ENCODE measurements around the gene CFAP45. TPM values are rescaled to one million over a fixed set of nuclear protein-coding genes. Genes with fewer than 3 reads are reported as not detected.

The CFAP45 gene
- total and polyA plus RNA-seq, 2 of the 8 experiments (the other 6 are each of a cell fraction or from before 2014, with no cell fraction given), result 0.05 TPM; not detected in 1

GRCh38 chr1:159924025-159924790, 24.2 kb upstream of the CFAP45 start:
- Histone ChIP-seq H2AFZ (ENCODE audit: low read length) (no peak overlapping the region), H3K18ac (ENCODE audit: extremely low read depth, low read length) (peak overlapping the region; percentile 71; the same call in 1 of the 2 replicates)
- POLR2A ChIA-PET (ENCODE audit: partially characterized antibody), result interaction anchor here (0.8 to 3.7 kb wide), 10 partner anchors 9 to 28 kb away, joined by 3 to 14 read pairs (median 4); partner anchors contain the start of genes CFAP45 and IGSF9
- TF ChIP-seq CTBP2 (IDR thresholded peaks at IDR 0.05; ENCODE audit: borderline replicate concordance, insufficient read depth, insufficient read length, low read length) (no peak), TCF12 (IDR thresholded peaks at IDR 0.05; ENCODE audit: low read depth, low read length) (no peak), EP300 (IDR thresholded peaks at IDR 0.05; ENCODE audit: borderline replicate concordance in 1 of 2, low read depth in 2 of 2, low read length in 2 of 2) (no peak), NANOG (IDR thresholded peaks at IDR 0.05; ENCODE audit: insufficient read depth, low read depth, low read length, poor library complexity, severe bottlenecking) (no peak)
- TF ChIP-seq, protein P1, sequence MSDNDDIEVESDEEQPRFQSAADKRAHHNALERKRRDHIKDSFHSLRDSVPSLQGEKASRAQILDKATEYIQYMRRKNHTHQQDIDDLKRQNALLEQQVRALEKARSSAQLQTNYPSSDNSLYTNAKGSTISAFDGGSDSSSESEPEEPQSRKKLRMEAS (IDR thresholded peaks at IDR 0.05), result no peak
- TF ChIP-seq, protein P2, sequence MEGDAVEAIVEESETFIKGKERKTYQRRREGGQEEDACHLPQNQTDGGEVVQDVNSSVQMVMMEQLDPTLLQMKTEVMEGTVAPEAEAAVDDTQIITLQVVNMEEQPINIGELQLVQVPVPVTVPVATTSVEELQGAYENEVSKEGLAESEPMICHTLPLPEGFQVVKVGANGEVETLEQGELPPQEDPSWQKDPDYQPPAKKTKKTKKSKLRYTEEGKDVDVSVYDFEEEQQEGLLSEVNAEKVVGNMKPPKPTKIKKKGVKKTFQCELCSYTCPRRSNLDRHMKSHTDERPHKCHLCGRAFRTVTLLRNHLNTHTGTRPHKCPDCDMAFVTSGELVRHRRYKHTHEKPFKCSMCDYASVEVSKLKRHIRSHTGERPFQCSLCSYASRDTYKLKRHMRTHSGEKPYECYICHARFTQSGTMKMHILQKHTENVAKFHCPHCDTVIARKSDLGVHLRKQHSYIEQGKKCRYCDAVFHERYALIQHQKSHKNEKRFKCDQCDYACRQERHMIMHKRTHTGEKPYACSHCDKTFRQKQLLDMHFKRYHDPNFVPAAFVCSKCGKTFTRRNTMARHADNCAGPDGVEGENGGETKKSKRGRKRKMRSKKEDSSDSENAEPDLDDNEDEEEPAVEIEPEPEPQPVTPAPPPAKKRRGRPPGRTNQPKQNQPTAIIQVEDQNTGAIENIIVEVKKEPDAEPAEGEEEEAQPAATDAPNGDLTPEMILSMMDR (IDR thresholded peaks at IDR 0.05; ENCODE audit: control extremely low read depth in 1 of 3, insufficient read depth in 1 of 3, low read depth in 1 of 3, low read length in 3 of 3), result no peak

More at GRCh38 chr1:159924025-159924790, 24.2 kb upstream of the CFAP45 start:
- Histone ChIP-seq H3K36me3 (ENCODE audit: control insufficient read depth in 2 of 4, insufficient read depth in 4 of 4, low read length in 3 of 4) (peaks cover 0 to 16% (median 8%) of the 10 kb centered on the region in 4 experiments; a peak in 4 of 8 replicates), H4K20me1 (replicated peaks in 1 of 2; ENCODE audit: control insufficient read depth in 1 of 2, insufficient read depth in 2 of 2, low read length in 2 of 2) (peaks cover 0 to 3% of the 10 kb centered on the region in 2 experiments), H3K56ac (replicated peaks; ENCODE audit: insufficient read length, low read depth, low read length) (no peak overlapping the region), H2BK20ac (ENCODE audit: low read length) (0 out of 2 replicates have a peak overlapping the region, but pooled peaks have one; percentile 6), H3K79me1 (ENCODE audit: low read depth, low read length) (peaks cover 3% of the 10 kb centered on the region), H2BK12ac (ENCODE audit: low read depth, low read length) (0 out of 2 replicates have a peak overlapping the region, but pooled peaks have one; percentile 72), H2BK120ac (replicated peaks; ENCODE audit: low read depth, low read length) (no peak overlapping the region), H4K5ac (ENCODE audit: insufficient read length, low read depth, low read length) (no peak overlapping the region), H3K23ac (ENCODE audit: insufficient read length) (no peak overlapping the region), H3K4me2 (ENCODE audit: insufficient read depth in 1 of 2, low read depth in 2 of 2, low read length in 2 of 2) (peak overlapping the region; percentile 79 to 92), H3K9me3 (ENCODE audit: insufficient read depth in 2 of 2, low read depth in 1 of 2, low read length in 1 of 2) (no peaks in the 10 kb centered on the region), H2BK5ac (ENCODE audit: low read depth, low read length) (0 out of 2 replicates have a peak overlapping the region, but pooled peaks have one; percentile 41), H3K4ac (replicated peaks; ENCODE audit: insufficient read length, low read depth, low read length) (peak overlapping the region; percentile 70), H4K8ac (ENCODE audit: extremely low read depth, insufficient read depth, low read length) (peak overlapping the region; percentile 73), H3K9ac (replicated peaks in 1 of 4; ENCODE audit: extremely low read depth in 1 of 4, low read depth in 3 of 4, low read length in 3 of 4) (peak overlapping the region in 1 of 4 experiments; percentile 5; a peak in 3 of 7 replicates), H3K14ac (ENCODE audit: insufficient read length) (no peak overlapping the region), H3K4me3 (ENCODE audit: extremely low read depth in 1 of 4, insufficient read depth in 2 of 4, low read depth in 3 of 4, low read length in 4 of 4) (peak overlapping the region; percentile 55 to 63 (median 59)), H3K23me2 (ENCODE audit: low read depth, low read length) (peaks cover 17% of the 10 kb centered on the region; the same call in 1 of the 2 replicates), H3K79me2 (ENCODE audit: control insufficient read depth in 1 of 2, insufficient read depth in 2 of 2, low read length in 2 of 2) (peaks cover 0 to 12% of the 10 kb centered on the region in 2 experiments; a peak in 2 of 4 replicates), H2BK15ac (ENCODE audit: low read length) (peak overlapping the region; percentile 72; the same call in 1 of the 2 replicates), H3K27me3 (replicated peaks in 1 of 4; ENCODE audit: control insufficient read depth in 3 of 4, extremely low read depth in 1 of 4, insufficient read depth in 3 of 4, low read length in 3 of 4) (peaks cover 0 to 17% (median 8%) of the 10 kb centered on the region in 4 experiments; a peak in 5 of 7 replicates), H3K4me1 (replicated peaks in 1 of 4; ENCODE audit: control insufficient read depth in 3 of 4, insufficient read depth in 4 of 4, low read length in 3 of 4) (peaks cover 5 to 21% (median 16%) of the 10 kb centered on the region in 4 experiments), H4K91ac (replicated peaks; ENCODE audit: insufficient read length, low read length) (peak overlapping the region; percentile 38), H2AK5ac (ENCODE audit: low read depth, low read length) (no peak overlapping the region), H3K27ac (ENCODE audit: low read depth, low read length) (no peak overlapping the region)
- no peak for FAIRE-seq
- 14% methylated on average over 22 of the region's 31 CpGs; no CpG with 5 or more reads in 1 of the 2 experiments for WGBS, 2 experiments (ENCODE audit: extremely low coverage in 1 of 2, insufficient coverage in 1 of 2, insufficient read length in 1 of 2, insufficient replicate concordance in 2 of 2, low coverage in 1 of 2, low lambda C conversion rate in 2 of 2, missing lambda C conversion rate in 1 of 2)
- CTCF ChIA-PET (ENCODE audit: partially characterized antibody), result interaction anchor here (0.9 to 7.3 kb wide), 13 partner anchors 9 to 719 kb away, joined by 3 to 53 read pairs (median 5); partner anchors contain the start of genes CFAP45 and IGSF9
- peak in 1 of 2 experiments; percentile 58 for DNase-seq (ENCODE audit: low read depth in 1 of 2, low spot score in 2 of 2)

Data from H1 (cell line).